Peyer's patch (tissue), 4 donors: Measurements from ENCODE around the gene VPS26C.

Experiments
- POLR2A ChIP-seq, 2 donors: fragments of 450-650 bp; IDR thresholded peaks; one replicate each; pipeline ENCODE4 v1.5.1; 2017; ENCODE audit warnings: antibody characterized with exemption in 2 of 2, mild to moderate bottlenecking in 2 of 2, moderate library complexity in 2 of 2
- TF ChIP-seq, protein P1 (sequence below), 6 experiments: fragments of 450-650 bp in 4 of 6; fragments of 200-600 bp in 2 of 6; sonication (generic) in 1 of 6; IDR thresholded peaks; one replicate each; pipeline ENCODE4 v1.5.1; 2017 to 2019; ENCODE audit warnings: antibody characterized with exemption in 6 of 6, mild to moderate bottlenecking in 3 of 6, moderate library complexity in 1 of 6

DNA sequence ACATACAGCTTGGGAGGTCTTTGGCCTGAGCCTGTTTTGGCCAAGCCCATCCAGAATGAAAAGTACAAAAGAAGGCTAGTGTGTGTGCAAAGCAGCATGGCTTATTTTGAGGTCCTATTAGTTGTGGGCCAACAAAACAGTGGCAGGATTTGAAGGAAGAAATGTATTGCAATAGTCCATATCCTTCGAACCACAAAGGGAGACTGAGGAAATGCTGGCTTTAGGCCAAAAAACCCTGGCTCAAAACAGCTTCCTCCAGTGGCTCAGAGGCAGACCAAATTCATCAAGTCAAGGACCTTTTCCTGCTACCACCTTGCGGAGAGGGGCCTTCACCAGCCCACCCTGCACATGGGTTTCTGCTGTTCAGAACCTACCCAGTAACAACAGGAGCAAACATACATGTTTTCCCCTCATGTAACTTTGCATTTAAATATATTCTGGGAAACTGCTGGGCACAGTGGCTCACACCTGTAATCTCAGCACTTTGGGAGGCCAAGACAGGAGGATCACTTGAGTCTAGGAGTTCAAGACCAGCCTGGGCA is 43.3 kb downstream of the VPS26C start:
- TF ChIP-seq, protein P1, sequence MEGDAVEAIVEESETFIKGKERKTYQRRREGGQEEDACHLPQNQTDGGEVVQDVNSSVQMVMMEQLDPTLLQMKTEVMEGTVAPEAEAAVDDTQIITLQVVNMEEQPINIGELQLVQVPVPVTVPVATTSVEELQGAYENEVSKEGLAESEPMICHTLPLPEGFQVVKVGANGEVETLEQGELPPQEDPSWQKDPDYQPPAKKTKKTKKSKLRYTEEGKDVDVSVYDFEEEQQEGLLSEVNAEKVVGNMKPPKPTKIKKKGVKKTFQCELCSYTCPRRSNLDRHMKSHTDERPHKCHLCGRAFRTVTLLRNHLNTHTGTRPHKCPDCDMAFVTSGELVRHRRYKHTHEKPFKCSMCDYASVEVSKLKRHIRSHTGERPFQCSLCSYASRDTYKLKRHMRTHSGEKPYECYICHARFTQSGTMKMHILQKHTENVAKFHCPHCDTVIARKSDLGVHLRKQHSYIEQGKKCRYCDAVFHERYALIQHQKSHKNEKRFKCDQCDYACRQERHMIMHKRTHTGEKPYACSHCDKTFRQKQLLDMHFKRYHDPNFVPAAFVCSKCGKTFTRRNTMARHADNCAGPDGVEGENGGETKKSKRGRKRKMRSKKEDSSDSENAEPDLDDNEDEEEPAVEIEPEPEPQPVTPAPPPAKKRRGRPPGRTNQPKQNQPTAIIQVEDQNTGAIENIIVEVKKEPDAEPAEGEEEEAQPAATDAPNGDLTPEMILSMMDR (IDR thresholded peaks at IDR 0.05): no peak
- TF ChIP-seq POLR2A (IDR thresholded peaks at IDR 0.05): no peak
